22Rv1 (cell line): ENCODE measurements around the gene POMT2.

Experiments used
- ZFX ChIP-seq: fragments of 450-650 bp; IDR thresholded peaks from 2 replicates; pipeline ENCODE4 v1.6.1; 2017; ENCODE audit warnings: antibody characterized with exemption, borderline replicate concordance
- TF ChIP-seq, protein P1 (sequence below): fragments of 450-650 bp; IDR thresholded peaks from 2 replicates; pipeline ENCODE4 v1.5.1; 2017; ENCODE audit warnings: mild to moderate bottlenecking

DNA sequence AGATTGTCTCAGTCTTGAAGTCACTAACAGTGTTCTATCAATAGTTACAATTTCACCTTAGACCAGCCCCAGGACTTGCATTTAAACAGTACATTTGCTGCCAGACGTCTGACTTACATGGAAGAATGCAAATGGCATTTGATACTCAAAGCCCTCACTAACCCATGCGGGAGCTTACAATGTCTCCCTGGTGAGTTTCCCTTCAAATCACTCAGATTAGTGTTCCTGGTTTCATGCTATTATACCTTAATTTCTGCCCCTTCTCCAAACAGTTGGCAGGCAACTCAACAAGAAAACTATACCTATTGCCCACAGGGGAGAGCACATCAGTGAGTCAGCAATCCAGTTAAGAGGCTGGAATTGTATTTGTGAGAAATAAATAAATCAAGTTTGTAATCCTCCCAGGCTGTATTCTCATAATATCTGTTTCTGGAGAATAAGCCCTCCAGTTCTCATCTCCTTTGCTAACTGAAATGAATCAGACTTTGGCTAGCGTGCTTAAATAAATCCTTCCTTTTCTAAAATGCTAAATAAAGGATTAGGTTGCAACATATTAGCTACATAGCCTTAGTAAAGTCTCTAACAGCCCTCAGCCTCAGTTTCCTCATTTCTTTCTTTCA is 23.8 kb upstream of the POMT2 start:
- TF ChIP-seq, protein P1, sequence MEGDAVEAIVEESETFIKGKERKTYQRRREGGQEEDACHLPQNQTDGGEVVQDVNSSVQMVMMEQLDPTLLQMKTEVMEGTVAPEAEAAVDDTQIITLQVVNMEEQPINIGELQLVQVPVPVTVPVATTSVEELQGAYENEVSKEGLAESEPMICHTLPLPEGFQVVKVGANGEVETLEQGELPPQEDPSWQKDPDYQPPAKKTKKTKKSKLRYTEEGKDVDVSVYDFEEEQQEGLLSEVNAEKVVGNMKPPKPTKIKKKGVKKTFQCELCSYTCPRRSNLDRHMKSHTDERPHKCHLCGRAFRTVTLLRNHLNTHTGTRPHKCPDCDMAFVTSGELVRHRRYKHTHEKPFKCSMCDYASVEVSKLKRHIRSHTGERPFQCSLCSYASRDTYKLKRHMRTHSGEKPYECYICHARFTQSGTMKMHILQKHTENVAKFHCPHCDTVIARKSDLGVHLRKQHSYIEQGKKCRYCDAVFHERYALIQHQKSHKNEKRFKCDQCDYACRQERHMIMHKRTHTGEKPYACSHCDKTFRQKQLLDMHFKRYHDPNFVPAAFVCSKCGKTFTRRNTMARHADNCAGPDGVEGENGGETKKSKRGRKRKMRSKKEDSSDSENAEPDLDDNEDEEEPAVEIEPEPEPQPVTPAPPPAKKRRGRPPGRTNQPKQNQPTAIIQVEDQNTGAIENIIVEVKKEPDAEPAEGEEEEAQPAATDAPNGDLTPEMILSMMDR = no peak
- no peak for TF ChIP-seq ZFX
